ENCODE measurements around the gene SLC6A8. TPM values are rescaled to one million over a fixed set of nuclear protein-coding genes. Genes with fewer than 3 reads are reported as not detected.
"Not testable (repeated sequence)": the region's sequence is repeated elsewhere in the genome, so short reads cannot be mapped to it uniquely, and the experiment has no call there.

Gene SLC6A8
- total and polyA plus RNA-seq, 2 of the 4 experiments (the other 2 are of a cell fraction): 7.2 to 25.5 TPM

DNA sequence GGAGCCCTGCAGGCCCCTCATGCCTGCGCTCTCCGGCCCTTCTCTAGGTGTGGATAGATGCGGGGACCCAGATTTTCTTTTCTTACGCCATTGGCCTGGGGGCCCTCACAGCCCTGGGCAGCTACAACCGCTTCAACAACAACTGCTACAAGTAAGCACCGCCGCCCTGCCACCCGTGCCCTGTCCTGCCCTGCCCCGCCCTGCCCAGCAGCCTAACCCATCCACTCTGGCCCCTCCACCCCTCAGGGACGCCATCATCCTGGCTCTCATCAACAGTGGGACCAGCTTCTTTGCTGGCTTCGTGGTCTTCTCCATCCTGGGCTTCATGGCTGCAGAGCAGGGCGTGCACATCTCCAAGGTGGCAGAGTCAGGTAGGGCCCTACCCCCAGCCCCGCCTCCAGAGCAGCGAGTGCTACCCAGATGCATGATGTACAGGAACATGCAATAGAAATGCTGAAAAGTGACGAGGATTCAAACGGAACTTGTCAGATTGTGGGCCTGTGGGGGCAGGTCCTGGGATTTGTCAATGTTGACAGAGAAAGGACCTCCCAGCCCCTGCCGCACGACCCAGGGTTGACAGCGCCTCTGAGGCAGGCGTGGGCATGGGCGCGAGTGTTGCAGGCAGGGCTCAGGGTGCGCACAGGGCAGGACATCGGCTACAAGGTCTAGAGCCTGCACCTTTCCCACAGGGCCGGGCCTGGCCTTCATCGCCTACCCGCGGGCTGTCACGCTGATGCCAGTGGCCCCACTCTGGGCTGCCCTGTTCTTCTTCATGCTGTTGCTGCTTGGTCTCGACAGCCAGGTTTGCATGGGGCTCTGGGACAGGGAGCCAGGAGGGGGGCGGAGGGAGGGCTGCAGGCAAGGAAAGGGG is 5.7 kb downstream of the SLC6A8 start (continued):
- TF ChIP-seq BHLHE40 (IDR thresholded peaks at IDR 0.05; ENCODE audit: low read depth, low read length): no peak

DNA sequence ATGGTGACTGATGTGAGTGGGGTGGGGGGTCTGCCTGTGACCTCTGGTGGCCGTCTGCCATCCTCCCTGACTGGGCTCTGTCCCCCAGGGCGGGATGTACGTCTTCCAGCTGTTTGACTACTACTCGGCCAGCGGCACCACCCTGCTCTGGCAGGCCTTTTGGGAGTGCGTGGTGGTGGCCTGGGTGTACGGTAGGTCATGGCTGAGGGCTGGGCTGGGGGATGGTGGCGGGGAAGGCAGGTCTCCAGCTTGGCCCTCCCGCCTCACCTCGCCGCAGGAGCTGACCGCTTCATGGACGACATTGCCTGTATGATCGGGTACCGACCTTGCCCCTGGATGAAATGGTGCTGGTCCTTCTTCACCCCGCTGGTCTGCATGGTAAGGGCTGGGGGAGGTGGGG is 6.5 kb downstream of the SLC6A8 start:
- H2AFZ ChIP-seq (replicated peaks; ENCODE audit: low read length, poor library complexity); H3K36me3 ChIP-seq (ENCODE audit: control insufficient read depth, insufficient read depth, low read length); H3K23ac ChIP-seq (ENCODE audit: low read depth, low read length); H3K9me3 ChIP-seq (ENCODE audit: control insufficient read depth, insufficient read depth, low read length); H3K4me1 ChIP-seq (ENCODE audit: control insufficient read depth, insufficient read depth, low read length); H3K4ac ChIP-seq (ENCODE audit: low read depth, low read length); intact Hi-C loops (cut with micrococcal nuclease); H4K5ac ChIP-seq (ENCODE audit: low read depth, low read length); H3K14ac ChIP-seq (replicated peaks; ENCODE audit: low read depth, low read length); H4K91ac ChIP-seq (ENCODE audit: insufficient read depth, low read depth, low read length); H2BK5ac ChIP-seq (ENCODE audit: low read depth, low read length, poor library complexity, severe bottlenecking); H3K4me3 ChIP-seq (ENCODE audit: insufficient read depth, low read depth, low read length); H3K56ac ChIP-seq (ENCODE audit: extremely low read depth, insufficient read depth, low read length); CTCF ChIA-PET; DNase-seq; H3K4me2 ChIP-seq (ENCODE audit: low read depth, low read length); H3K18ac ChIP-seq (ENCODE audit: low read depth, low read length); H3K9ac ChIP-seq (ENCODE audit: low read depth, low read length); ATAC-seq (ENCODE audit: low read depth); H2BK120ac ChIP-seq (ENCODE audit: low read depth, low read length); POLR2A ChIA-PET (ENCODE audit: unreplicated experiment); H4K8ac ChIP-seq (ENCODE audit: low read depth in 2 of 2, low read length in 2 of 2); BruUV-seq (replicated peaks); H3K79me1 ChIP-seq (ENCODE audit: low read depth in 1 of 2, low read length in 2 of 2); H2AK5ac ChIP-seq (ENCODE audit: low read depth, low read length); in situ Hi-C loops (cut with MboI; ENCODE audit: low sequenced_read_pairs); H3K9me1 ChIP-seq (ENCODE audit: insufficient read depth, low read length); H2BK20ac ChIP-seq (ENCODE audit: low read depth, low read length); dilution Hi-C loops (cut with HindIII; ENCODE audit: low sequenced_read_pairs, unreplicated experiment); H3K27me3 ChIP-seq (ENCODE audit: control insufficient read depth, insufficient read depth, low read length); H2AK9ac ChIP-seq (replicated peaks; ENCODE audit: low read depth, low read length, poor library complexity); H2BK15ac ChIP-seq (ENCODE audit: low read depth, low read length); H3K27ac ChIP-seq (ENCODE audit: insufficient read depth, low read length): not testable (repeated sequence)
- peaks cover 12% of the 10 kb centered on the region for H4K20me1 ChIP-seq (ENCODE audit: insufficient read depth, low read length)
- no CpG with 5 or more reads among the region's 16 CpGs for WGBS, 2 experiments (ENCODE audit: extremely low coverage in 2 of 2, insufficient read length in 1 of 2)
